Measurements from ENCODE around the gene KLF9.

The KLF9 gene

DNA sequence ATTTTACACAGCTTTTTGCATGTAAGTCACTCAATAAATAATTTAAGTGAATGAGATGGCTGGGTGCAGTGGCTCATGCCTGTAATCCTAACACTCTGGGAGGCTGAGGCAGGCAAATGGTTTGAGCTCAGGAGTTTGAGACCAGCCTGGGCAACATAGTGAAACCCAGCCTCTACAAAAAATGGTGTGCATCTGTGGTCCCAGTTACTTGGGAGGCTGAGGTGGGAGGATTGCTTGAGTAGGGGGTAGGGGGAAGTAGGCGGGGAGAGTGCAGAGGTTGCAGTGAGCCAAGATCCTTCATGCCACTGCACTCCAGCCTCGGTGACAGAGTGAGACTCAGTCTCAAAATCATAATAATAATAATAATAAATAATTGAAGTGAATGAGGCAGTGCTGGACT lies 10.2 kb downstream of the KLF9 start:
- Histone ChIP-seq H3K79me1 (replicated peaks; ENCODE audit: low read length, poor library complexity, severe bottlenecking) (peaks cover 11% of the 10 kb centered on the region), H3K18ac (ENCODE audit: low read depth in 1 of 2, low read length in 2 of 2) (no peak overlapping the region), H3K27ac (ENCODE audit: low read length, poor library complexity, severe bottlenecking) (no peak overlapping the region), H3K9ac (ENCODE audit: low read length) (peak overlapping the region; percentile 41), H4K91ac (ENCODE audit: low read length) (no peak overlapping the region), H4K8ac (ENCODE audit: low read length) (no peak overlapping the region), H3K27me3 (ENCODE audit: control insufficient read depth in 1 of 2, insufficient read depth in 1 of 2, low read length in 2 of 2) (no peaks in the 10 kb centered on the region), H3K23ac (ENCODE audit: low read length in 2 of 2) (no peak overlapping the region), H2BK15ac (ENCODE audit: low read depth, poor library complexity, severe bottlenecking) (no peak overlapping the region), H2AFZ (ENCODE audit: low read depth, low read length) (no peak overlapping the region), H2BK5ac (ENCODE audit: low read depth, low read length, poor library complexity, severe bottlenecking) (no peak overlapping the region), H2BK120ac (ENCODE audit: low read depth, low read length) (no peak overlapping the region), H3K36me3 (ENCODE audit: control insufficient read depth in 1 of 2, insufficient read depth in 2 of 2, low read depth in 1 of 2, low read length in 2 of 2) (peaks cover 0 to 5% of the 10 kb centered on the region in 2 experiments), H3K4me3 (ENCODE audit: insufficient read depth in 1 of 2, low read depth in 1 of 2, low read length in 2 of 2) (no peak overlapping the region), H2AK5ac (ENCODE audit: low read length, severe bottlenecking) (no peak overlapping the region), H2BK12ac (ENCODE audit: low read length in 2 of 2) (no peak overlapping the region), H3K4ac (ENCODE audit: low read depth in 1 of 2, low read length in 2 of 2) (no peak overlapping the region), H3K9me3 (ENCODE audit: control insufficient read depth, low read length) (no peaks in the 10 kb centered on the region), H3K4me2 (ENCODE audit: low read length, poor library complexity, severe bottlenecking) (no peak overlapping the region), H3K4me1 (ENCODE audit: control insufficient read depth, insufficient read depth, low read depth, low read length) (peaks cover 3% of the 10 kb centered on the region), H3K14ac (ENCODE audit: low read length in 2 of 2) (no peak overlapping the region)
- WGBS: no CpG with 5 or more reads among the region's 2 CpGs
- DNase-seq: no peak

DNA sequence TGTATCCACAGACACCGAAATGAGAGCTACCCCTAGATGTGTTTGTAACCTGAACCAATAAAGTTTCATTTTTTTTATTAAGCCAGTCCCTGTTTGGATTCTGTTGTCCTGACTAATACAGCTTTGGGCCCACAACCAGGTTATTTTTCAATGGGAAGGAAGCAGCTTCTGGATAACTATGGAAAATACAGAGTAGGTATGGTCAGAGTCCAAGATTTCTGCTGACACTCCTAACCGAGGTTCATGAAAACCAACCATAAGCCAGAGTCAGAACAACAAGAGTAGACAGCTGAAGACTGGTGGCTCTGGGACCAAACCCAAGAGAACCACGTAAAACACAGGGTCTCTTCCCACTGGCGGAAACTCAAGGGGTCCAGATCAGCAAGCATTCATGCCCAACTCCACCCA lies 10.8 kb downstream of the KLF9 start:
- H3K9me3 ChIP-seq (ENCODE audit: control insufficient read depth, low read length): no peaks in the 10 kb centered on the region
- H3K79me1 ChIP-seq (replicated peaks; ENCODE audit: low read length, poor library complexity, severe bottlenecking): peaks cover 11% of the 10 kb centered on the region
- no peak overlapping the region for H3K23ac ChIP-seq (ENCODE audit: low read length in 2 of 2)
- no peak overlapping the region for H2BK15ac ChIP-seq (ENCODE audit: low read depth, poor library complexity, severe bottlenecking)
- no peak overlapping the region for H2BK12ac ChIP-seq (ENCODE audit: low read length in 2 of 2)
- WGBS: 91% methylated on average over 4 of the region's 4 CpGs
- peaks cover 3% of the 10 kb centered on the region for H3K4me1 ChIP-seq (ENCODE audit: control insufficient read depth, insufficient read depth, low read depth, low read length)
- H3K9ac ChIP-seq (ENCODE audit: low read length): peak overlapping the region; percentile 41
- peak; percentile 37 for DNase-seq
- no peak overlapping the region for H3K18ac ChIP-seq (ENCODE audit: low read depth in 1 of 2, low read length in 2 of 2)
- H2AK5ac ChIP-seq (ENCODE audit: low read length, severe bottlenecking): no peak overlapping the region
- H3K27ac ChIP-seq (ENCODE audit: low read length, poor library complexity, severe bottlenecking): no peak overlapping the region
- no peaks in the 10 kb centered on the region for H3K27me3 ChIP-seq (ENCODE audit: control insufficient read depth in 1 of 2, insufficient read depth in 1 of 2, low read length in 2 of 2)
- H2AFZ ChIP-seq (ENCODE audit: low read depth, low read length): no peak overlapping the region
- no peak overlapping the region for H2BK120ac ChIP-seq (ENCODE audit: low read depth, low read length)
- no peak overlapping the region for H3K4ac ChIP-seq (ENCODE audit: low read depth in 1 of 2, low read length in 2 of 2)
- peaks cover 0 to 5% of the 10 kb centered on the region in 2 experiments for H3K36me3 ChIP-seq (ENCODE audit: control insufficient read depth in 1 of 2, insufficient read depth in 2 of 2, low read depth in 1 of 2, low read length in 2 of 2)
- H4K8ac ChIP-seq (ENCODE audit: low read length): no peak overlapping the region
- H4K91ac ChIP-seq (ENCODE audit: low read length): no peak overlapping the region
- H3K4me3 ChIP-seq (ENCODE audit: insufficient read depth in 1 of 2, low read depth in 1 of 2, low read length in 2 of 2): peak overlapping the region in 1 of 2 experiments; percentile 0
- H2BK5ac ChIP-seq (ENCODE audit: low read depth, low read length, poor library complexity, severe bottlenecking): no peak overlapping the region
- no peak overlapping the region for H3K14ac ChIP-seq (ENCODE audit: low read length in 2 of 2)
- H3K4me2 ChIP-seq (ENCODE audit: low read length, poor library complexity, severe bottlenecking): no peak overlapping the region

DNA sequence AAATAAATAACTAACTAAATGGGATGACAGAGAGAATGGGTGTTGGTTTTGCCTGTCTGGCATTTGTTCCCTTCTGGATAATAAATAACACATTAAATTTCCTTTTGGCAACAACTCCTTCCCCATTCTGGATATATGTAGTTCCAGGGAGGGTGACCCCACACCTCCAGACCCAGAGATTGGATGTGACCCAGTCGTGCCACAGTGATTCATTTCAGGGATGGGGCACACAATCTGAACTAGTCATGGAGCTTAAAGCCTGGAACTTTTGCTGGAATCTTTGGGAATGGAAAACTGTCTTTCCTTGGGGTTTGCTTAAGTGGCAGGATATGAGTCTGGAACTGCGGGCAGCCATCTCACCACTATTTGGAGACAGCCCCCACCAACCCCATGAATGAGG lies 11.3 kb downstream of the KLF9 start:
- Histone ChIP-seq H2AFZ (ENCODE audit: low read depth, low read length) (no peak overlapping the region), H2BK15ac (ENCODE audit: low read depth, poor library complexity, severe bottlenecking) (no peak overlapping the region), H3K23ac (ENCODE audit: low read length in 2 of 2) (no peak overlapping the region), H3K18ac (ENCODE audit: low read depth in 1 of 2, low read length in 2 of 2) (no peak overlapping the region), H3K4me2 (ENCODE audit: low read length, poor library complexity, severe bottlenecking) (no peak overlapping the region), H3K4me1 (ENCODE audit: control insufficient read depth, insufficient read depth, low read depth, low read length) (peaks cover 2% of the 10 kb centered on the region), H3K79me1 (replicated peaks; ENCODE audit: low read length, poor library complexity, severe bottlenecking) (peaks cover 11% of the 10 kb centered on the region), H3K14ac (ENCODE audit: low read length in 2 of 2) (no peak overlapping the region), H3K27me3 (ENCODE audit: control insufficient read depth in 1 of 2, insufficient read depth in 1 of 2, low read length in 2 of 2) (no peaks in the 10 kb centered on the region), H3K9ac (ENCODE audit: low read length) (peak overlapping the region; percentile 41), H3K36me3 (ENCODE audit: control insufficient read depth in 1 of 2, insufficient read depth in 2 of 2, low read depth in 1 of 2, low read length in 2 of 2) (peaks cover 0 to 5% of the 10 kb centered on the region in 2 experiments), H4K91ac (ENCODE audit: low read length) (no peak overlapping the region), H3K4ac (ENCODE audit: low read depth in 1 of 2, low read length in 2 of 2) (no peak overlapping the region), H2BK5ac (ENCODE audit: low read depth, low read length, poor library complexity, severe bottlenecking) (no peak overlapping the region), H2AK5ac (ENCODE audit: low read length, severe bottlenecking) (no peak overlapping the region), H2BK12ac (ENCODE audit: low read length in 2 of 2) (no peak overlapping the region), H3K9me3 (ENCODE audit: control insufficient read depth, low read length) (no peaks in the 10 kb centered on the region), H2BK120ac (ENCODE audit: low read depth, low read length) (no peak overlapping the region), H3K27ac (ENCODE audit: low read length, poor library complexity, severe bottlenecking) (no peak overlapping the region), H4K8ac (ENCODE audit: low read length) (no peak overlapping the region), H3K4me3 (ENCODE audit: insufficient read depth in 1 of 2, low read depth in 1 of 2, low read length in 2 of 2) (peak overlapping the region in 1 of 2 experiments; percentile 0)
- peak; percentile 54 for DNase-seq
- WGBS: 91% methylated on average over 2 of the region's 2 CpGs

- Histone ChIP-seq H3K4me2 (ENCODE audit: low read length, poor library complexity, severe bottlenecking) (no peak overlapping the region), H3K79me1 (replicated peaks; ENCODE audit: low read length, poor library complexity, severe bottlenecking) (peaks cover 11% of the 10 kb centered on the region), H3K4me3 (ENCODE audit: insufficient read depth in 1 of 2, low read depth in 1 of 2, low read length in 2 of 2) (no peak overlapping the region), H2BK12ac (ENCODE audit: low read length in 2 of 2) (no peak overlapping the region), H3K27ac (ENCODE audit: low read length, poor library complexity, severe bottlenecking) (no peak overlapping the region), H3K4ac (ENCODE audit: low read depth in 1 of 2, low read length in 2 of 2) (no peak overlapping the region), H3K27me3 (ENCODE audit: control insufficient read depth in 1 of 2, insufficient read depth in 1 of 2, low read length in 2 of 2) (no peaks in the 10 kb centered on the region), H4K8ac (ENCODE audit: low read length) (no peak overlapping the region), H4K91ac (ENCODE audit: low read length) (no peak overlapping the region), H3K18ac (ENCODE audit: low read depth in 1 of 2, low read length in 2 of 2) (no peak overlapping the region), H2AFZ (ENCODE audit: low read depth, low read length) (no peak overlapping the region), H3K23ac (ENCODE audit: low read length in 2 of 2) (no peak overlapping the region), H3K4me1 (ENCODE audit: control insufficient read depth, insufficient read depth, low read depth, low read length) (no peaks in the 10 kb centered on the region), H2BK120ac (ENCODE audit: low read depth, low read length) (no peak overlapping the region), H3K14ac (ENCODE audit: low read length in 2 of 2) (no peak overlapping the region), H3K9ac (ENCODE audit: low read length) (no peak overlapping the region), H3K9me3 (ENCODE audit: control insufficient read depth, low read length) (no peaks in the 10 kb centered on the region), H2BK15ac (ENCODE audit: low read depth, poor library complexity, severe bottlenecking) (no peak overlapping the region), H2AK5ac (ENCODE audit: low read length, severe bottlenecking) (no peak overlapping the region), H3K36me3 (ENCODE audit: control insufficient read depth in 1 of 2, insufficient read depth in 2 of 2, low read depth in 1 of 2, low read length in 2 of 2) (no peaks in the 10 kb centered on the region), H2BK5ac (ENCODE audit: low read depth, low read length, poor library complexity, severe bottlenecking) (no peak overlapping the region)
- WGBS: no CpG with 5 or more reads among the region's 1 CpG
- peak; percentile 37 for DNase-seq
These were observed 12.2 kb downstream of the KLF9 start for GRCh38 chr9:70402213-70402612.

All from mesenchymal stem cell (in vitro differentiated cells and primary cell).